ENCODE results near the gene FA2H. TPM values are rescaled to one million over a fixed set of nuclear protein-coding genes. Genes with fewer than 3 reads are reported as not detected.
"Not testable (repeated sequence)": the region's sequence is repeated elsewhere in the genome, so short reads cannot be mapped to it uniquely, and the experiment has no call there.

FA2H gene
- total RNA-seq, 1 donor from 2014 or later, result not detected

DNA sequence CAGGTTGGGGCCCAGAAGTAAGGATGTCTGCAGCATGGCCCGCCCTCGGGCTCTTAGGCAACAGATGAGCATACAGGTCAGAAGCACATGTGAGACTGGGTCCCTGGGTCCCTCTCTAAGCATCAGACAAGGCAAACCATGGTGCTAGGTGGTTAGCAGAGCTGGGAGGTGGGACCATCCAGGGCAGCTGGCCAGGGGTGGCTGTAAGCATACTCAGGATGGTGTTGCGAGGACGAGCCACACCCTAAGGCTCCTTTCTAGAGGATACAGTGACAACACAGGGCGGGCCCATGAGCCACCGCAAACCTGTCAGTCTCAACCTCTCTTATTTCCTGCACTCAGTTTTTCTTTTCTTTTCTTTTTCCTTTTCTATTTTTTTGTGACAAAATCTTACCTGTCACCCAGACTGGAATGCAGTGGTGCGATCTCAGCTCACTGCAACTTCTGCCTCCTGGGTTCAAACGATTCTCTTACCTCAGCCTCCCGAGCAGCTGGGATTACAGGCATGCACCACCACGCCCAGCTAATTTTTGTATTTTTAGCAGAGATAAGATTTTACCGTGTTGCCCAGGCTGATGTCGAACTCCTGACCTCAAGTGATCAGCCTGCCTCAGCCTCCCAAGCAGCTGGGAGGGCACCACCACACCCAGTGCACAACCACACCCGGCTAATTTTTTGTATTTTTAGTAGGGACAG lies 3.6 kb downstream of the FA2H start:
- no peak for DNase-seq (ENCODE audit: low read depth in 2 of 2)

DNA sequence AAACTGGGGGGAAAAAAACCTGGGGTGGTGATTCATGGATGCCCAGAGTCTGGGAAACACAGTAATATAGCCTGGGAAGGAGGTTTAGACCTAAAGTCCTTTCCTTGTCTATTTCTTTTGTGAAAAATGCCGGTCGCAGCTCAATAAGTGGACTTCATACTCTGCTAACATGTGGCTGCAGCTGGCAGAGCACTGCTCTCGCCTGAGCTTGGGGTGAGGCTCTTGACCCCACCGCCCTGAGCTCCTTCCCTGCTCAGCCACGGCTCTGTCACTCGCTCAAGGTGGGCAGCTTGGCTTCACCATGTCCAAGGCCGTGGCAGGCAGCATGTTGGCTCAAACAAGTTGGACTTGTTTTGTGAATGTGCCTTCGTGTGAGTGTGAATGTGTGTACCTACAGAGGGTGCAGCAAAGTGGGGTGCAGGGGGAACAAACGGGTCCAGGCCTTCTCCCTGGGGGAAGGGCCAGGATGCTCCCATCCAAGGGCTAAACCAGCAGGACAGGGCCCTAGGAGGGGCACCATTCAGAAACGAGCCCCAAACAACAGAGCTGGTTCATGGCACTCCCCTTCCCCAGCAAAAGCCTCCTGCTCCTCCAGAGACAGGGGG lies 4.9 kb downstream of the FA2H start:
- no peak for DNase-seq (ENCODE audit: low read depth in 2 of 2)

- DNase-seq (ENCODE audit: low read depth in 2 of 2), result no peak
Observed at GRCh38 chr16:74768239-74768638, 6.4 kb downstream of the FA2H start.

- DNase-seq (ENCODE audit: low read depth in 2 of 2), result no peak
Observed at GRCh38 chr16:74767749-74768148, 6.9 kb downstream of the FA2H start.

DNA sequence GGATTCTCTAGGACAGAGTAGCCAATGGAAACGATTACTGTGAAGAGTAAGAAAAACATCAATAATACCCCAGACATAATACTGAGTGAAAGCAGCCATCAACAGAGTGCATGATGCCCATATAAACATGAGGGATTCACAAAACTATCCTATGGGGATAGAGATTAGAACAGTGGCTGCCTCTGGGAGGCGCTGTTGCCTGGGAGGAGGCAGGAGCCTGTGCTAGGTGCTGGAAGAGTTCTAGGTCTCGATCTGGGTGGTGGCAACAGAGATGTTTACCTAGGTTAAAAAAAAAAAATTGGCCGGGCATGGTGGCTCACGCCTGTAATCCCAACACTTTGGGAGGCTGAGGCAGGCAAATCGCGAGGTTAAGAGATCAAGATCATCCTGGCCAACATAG lies 7.9 kb downstream of the FA2H start:
- DNase-seq (ENCODE audit: low read depth in 2 of 2), result no peak

DNA sequence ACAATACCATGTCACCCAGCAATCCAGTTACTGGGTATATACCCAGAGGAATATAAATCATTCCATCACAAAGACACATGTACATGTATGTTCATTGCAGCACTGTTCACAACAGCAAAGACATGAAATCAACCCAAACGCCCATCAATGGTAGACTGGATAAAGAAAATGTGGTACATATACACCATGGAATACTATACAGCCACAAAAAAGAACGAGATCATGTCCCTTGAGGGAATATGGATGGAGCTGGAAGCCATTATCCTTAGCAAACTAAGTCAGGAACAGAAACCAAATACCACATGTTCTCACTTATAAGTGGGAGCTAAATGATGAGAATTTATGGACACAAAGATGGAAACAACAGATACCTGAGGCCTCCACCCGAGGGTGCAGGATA lies 10.4 kb downstream of the FA2H start:
- DNase-seq (ENCODE audit: low read depth in 2 of 2), result not testable (repeated sequence)

DNA sequence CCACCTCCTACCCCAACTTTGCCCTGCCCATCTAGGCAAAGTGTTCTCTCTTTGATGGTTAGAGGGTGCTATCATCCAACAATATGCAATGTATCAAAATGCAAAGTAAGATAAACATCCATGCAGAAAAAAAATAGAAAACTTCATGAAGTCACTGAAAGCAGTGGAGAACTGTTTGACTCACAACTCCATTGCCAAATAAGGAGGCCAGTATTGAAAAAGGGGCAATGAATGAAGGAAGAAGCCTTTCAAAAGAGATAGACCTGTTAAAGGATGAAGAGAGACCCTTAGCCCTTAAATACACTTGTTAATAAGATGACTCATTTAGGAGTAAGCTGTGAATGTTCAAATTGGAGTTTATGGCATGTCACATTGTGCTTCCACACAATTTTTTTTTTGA lies 13.0 kb downstream of the FA2H start:
- no peak for DNase-seq (ENCODE audit: low read depth in 2 of 2)

GRCh38 chr16:74760007-74760767 lies 14.4 kb downstream of the FA2H start:
- DNase-seq (ENCODE audit: low read depth in 2 of 2), result no peak

- no peak for DNase-seq (ENCODE audit: low read depth in 2 of 2)
Observed at GRCh38 chr16:74759564-74759963, 15.1 kb downstream of the FA2H start.

GRCh38 chr16:74758801-74759200 lies 15.8 kb downstream of the FA2H start:
- no peak for DNase-seq (ENCODE audit: low read depth in 2 of 2)

DNA sequence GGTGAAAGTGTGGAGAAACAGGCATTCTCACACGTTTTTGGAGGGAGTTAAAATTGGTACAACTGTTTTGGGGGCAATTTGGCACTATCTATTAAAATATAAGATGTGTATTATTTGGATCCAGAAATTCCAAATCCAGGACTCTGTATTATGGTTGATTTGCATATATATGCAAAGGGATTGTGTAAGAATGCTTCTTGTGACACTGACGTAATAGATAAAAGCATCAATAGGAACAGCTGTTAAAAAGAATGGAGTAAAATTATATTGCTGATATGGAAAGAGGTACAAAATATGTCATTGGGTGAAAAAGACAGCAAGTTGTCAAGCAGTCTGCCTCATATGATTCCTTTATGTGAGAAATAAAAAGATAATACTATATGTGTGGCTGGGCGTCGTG lies 17.3 kb downstream of the FA2H start:
- no peak for DNase-seq (ENCODE audit: low read depth in 2 of 2)

DNA sequence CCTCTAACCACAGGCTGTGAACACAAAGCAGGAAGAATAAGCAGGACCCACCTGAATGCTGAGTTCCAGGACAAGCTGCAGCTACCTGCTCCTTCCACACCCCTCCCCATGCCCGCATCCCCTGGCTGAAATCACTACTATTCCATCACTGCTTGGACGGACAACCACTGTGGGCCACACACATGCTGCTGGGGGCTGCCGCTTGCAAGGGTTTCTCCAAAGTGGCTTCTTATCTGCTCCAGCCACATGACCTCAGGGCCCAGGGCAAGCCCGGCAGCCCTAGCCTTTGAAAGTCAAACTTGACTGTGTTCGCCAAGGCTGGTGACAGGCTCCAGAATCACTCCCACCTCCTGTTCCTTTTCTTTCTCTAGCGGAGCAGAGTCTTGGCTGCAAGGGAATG lies 18.4 kb downstream of the FA2H start:
- no peak for DNase-seq (ENCODE audit: low read depth in 2 of 2)

DNA sequence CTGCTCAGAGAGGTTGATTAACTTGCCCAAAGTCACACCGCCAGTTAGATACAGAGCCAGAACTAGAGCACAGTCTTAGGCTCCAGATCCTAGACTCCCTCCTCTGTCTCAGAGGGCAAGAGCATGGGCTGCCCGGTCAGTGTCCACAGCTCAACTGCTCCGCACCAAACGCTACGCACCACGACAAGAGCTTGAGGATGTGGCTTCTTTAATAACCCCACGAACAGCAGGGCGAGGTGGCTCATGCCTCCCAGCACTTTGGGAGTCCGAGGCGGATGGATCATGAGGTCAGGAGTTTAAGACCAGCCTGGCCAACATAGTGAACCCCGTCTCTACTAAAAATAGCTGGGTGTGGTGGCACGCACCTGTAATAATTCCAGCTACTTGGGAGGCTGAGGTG lies 21.4 kb downstream of the FA2H start:
- no peak for DNase-seq (ENCODE audit: low read depth in 2 of 2)

GRCh38 chr16:74752756-74753155 lies 21.9 kb downstream of the FA2H start:
- DNase-seq (ENCODE audit: low read depth in 2 of 2), result no peak

- no peak for DNase-seq (ENCODE audit: low read depth in 2 of 2)
Observed at GRCh38 chr16:74752258-74752657, 22.4 kb downstream of the FA2H start.

DNA sequence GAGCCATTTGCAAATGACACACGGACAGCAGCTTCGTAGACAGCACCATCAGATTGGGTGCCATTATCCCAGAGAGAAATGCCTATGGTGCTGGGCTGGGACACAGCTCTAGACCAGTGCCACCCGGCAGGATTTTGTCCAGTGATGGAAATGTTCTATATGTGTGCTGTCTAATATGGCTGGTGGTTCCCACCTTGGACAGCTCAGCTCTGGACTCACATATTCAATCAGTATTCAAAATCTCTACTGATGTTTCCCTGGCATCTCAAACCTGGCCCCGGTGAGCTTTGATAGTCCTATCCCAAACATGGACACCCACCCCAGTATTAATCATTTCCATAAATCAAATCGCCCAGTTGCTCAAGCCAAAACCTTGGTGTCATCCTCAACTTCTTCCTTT lies 23.0 kb downstream of the FA2H start:
- no peak for DNase-seq (ENCODE audit: low read depth in 2 of 2)

DNA sequence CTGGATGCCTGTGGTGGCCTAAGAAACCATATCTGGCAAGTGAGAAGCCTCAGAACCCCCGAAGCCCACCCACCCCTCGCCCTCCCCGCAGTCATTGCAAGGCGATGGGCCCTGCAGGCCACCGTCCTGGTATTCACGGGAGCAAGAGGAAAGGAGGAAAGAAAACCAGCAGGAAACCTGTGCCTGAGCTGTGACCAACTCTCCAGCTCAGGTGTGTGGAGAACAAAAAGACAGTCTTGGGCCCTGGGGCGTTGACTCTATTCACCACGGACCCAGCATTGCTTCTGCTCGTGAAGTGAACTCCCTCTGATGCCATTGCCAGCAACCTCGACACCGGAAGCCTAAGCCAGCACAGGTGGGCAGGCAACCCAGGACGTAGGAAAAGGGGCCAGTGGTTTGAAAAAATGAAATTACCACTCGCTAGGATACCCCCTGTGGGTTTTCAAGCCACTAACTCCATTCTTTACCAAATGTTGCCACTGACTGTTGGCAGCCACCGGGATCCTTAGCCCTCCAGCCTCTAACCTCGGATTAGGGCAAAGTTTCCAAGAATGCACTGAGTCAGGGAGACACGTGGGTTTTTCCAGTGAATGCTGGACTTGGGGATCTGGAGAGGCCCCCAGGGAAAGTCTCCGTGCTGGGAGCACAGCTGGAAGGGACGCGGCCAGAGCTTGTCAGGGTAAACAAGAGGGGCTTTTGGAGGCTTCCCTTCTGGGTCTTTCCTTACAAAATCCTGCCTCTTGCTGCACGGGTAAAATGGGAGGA lies 25.1 kb downstream of the FA2H start:
- no peak for DNase-seq (ENCODE audit: low read depth in 2 of 2)

- no peak for DNase-seq (ENCODE audit: low read depth in 2 of 2)
Observed at GRCh38 chr16:74748616-74749026, 26.0 kb downstream of the FA2H start.

DNA sequence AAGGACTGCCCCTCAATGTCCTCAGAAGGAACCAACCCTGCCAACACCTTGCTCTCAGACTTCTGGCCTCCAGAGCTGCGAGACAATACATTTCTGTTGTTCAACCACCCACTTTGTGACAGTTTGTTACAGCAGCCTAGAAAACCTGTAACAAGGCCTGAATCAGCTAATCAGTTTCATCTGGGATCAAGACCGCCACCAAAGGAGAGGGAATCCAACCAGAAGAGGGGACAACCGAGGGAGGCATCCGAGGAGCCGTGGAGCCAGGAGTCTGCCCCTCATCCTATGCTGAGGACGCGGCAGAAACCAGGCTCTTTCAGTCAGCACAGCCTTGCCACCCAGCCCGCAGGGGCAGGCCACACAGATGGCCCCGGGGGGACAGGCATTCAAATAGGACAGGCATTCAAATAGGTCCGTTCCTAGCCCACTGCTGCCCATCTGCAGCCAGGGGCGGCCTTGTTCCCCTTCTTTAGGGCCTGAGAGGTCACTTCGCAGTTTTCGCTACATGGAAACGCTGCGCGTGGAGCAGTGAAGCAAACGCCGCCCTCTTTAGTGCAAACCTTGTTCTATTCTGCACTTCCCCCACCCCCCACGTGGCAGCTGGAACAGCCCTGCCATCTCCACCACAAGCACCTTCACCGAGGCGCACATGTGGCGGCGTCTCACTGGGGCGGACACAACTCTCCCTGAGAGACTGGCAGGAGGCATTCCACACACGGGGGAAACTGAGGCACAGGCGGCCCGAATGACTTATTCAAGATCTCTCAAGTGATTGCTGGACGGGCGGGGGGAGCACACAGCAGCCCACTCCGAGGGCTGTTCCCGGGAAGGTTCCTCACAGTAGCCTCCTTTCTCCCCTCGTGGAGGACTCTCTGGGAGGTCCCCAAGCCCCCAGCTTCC lies 26.7 kb downstream of the FA2H start:
- DNase-seq (ENCODE audit: low read depth in 2 of 2), result no peak

DNA sequence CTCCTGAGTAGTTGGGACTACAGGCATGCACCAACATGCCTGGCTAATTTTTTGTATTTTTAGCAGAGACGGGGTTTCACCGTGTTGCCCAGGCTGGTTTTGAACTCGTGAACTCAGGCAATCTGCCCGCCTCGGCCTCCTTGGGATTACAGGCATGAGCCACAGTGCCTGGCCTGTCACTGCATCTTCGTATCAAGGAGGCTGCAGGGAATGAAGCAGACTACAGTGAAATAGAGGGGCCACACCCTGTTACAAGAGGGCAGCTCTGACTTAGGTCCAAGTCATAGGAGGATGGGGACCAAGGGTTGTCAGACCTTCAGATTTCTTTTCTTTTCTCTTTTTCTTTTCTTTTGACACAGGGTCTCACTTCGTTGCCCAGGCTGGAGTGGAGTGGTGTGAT lies 28.7 kb downstream of the FA2H start:
- DNase-seq (ENCODE audit: low read depth in 2 of 2), result no peak

GRCh38 chr16:74745109-74745615 lies 29.5 kb downstream of the FA2H start:
- no peak for DNase-seq (ENCODE audit: low read depth in 2 of 2)

All from dermis microvascular lymphatic vessel endothelial cell (primary cell).